ENCODE measurements around the gene SRP9. TPM values are rescaled to one million over a fixed set of nuclear protein-coding genes. Genes with fewer than 3 reads are reported as not detected.
A peak's percentile ranks its signal among the peaks of the same experiment; 100 is the strongest.

SRP9 gene
- total RNA-seq, 1 donor from 2014 or later: 200 TPM

DNA sequence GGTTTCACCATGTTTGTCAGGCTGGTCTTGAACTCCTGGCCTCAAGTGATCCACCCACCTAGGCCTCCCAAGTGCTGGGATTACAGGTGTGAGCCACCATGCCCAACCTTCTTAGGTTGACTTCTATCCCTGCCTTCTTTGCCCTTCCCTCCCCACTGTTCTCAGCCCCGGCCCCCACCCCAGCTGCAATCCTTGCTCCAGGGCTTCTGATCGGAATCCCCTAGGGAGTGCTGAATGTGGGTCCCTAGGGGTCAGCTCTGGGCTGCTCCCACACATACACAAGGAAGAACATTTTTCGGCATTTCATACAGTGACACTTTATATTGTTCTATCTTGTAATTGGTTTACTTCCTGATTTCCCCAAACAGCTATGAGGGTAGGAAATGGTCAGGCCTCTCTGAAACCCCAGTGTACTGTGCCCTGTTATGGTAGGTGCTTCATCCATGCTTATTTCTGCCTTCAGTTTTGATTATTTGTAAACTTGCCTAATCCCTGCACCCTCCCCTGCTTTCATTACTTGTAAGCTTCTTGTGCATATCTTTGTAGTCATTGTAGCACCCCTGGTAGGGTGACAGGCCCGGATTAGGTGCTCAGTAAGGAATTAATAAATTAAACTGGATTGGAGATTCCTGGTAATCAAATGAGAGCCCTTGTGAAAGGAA lies 5.8 kb upstream of the SRP9 start:
- DNase-seq (ENCODE audit: low spot score): no peak
- H3K4me3 Mint-ChIP-seq (ENCODE audit: unreplicated experiment): no peak overlapping the region
- no peaks in the 10 kb centered on the region for H3K36me3 Mint-ChIP-seq (ENCODE audit: low read depth)
- H3K27ac Mint-ChIP-seq (ENCODE audit: unreplicated experiment): peak overlapping the region; percentile 71
- no peaks in the 10 kb centered on the region for H3K9me3 Mint-ChIP-seq (ENCODE audit: low read depth)
- TF ChIP-seq, protein P1, sequence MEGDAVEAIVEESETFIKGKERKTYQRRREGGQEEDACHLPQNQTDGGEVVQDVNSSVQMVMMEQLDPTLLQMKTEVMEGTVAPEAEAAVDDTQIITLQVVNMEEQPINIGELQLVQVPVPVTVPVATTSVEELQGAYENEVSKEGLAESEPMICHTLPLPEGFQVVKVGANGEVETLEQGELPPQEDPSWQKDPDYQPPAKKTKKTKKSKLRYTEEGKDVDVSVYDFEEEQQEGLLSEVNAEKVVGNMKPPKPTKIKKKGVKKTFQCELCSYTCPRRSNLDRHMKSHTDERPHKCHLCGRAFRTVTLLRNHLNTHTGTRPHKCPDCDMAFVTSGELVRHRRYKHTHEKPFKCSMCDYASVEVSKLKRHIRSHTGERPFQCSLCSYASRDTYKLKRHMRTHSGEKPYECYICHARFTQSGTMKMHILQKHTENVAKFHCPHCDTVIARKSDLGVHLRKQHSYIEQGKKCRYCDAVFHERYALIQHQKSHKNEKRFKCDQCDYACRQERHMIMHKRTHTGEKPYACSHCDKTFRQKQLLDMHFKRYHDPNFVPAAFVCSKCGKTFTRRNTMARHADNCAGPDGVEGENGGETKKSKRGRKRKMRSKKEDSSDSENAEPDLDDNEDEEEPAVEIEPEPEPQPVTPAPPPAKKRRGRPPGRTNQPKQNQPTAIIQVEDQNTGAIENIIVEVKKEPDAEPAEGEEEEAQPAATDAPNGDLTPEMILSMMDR (IDR thresholded peaks at IDR 0.05): no peak
- no peaks in the 10 kb centered on the region for H3K27me3 Mint-ChIP-seq (ENCODE audit: low read depth)
- peaks cover 63% of the 10 kb centered on the region for H3K4me1 Mint-ChIP-seq (ENCODE audit: low read depth)

DNA sequence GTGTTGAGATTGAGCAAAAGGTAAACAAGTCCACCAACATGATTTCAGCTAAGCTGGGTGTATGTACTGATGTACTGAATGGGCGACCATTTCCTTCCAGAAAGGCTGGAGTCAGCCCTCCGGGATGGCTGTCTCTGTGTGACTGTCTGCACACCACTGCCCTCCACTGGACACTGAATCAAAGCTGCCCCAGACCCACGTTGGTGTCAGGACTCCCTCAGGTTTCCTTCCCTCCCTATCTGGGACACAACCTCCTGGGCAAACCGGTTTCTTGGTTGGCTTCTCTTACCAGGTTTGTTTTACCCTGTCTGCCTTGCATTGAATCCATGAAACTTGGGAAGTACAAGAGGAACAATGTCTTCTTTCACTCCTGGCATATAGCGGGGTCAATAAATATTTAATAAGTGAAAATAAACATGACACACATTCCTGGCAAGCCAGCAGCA lies 5.3 kb upstream of the SRP9 start:
- H3K27ac Mint-ChIP-seq (ENCODE audit: unreplicated experiment): peak overlapping the region; percentile 77
- no peak for DNase-seq (ENCODE audit: low spot score)
- no peaks in the 10 kb centered on the region for H3K9me3 Mint-ChIP-seq (ENCODE audit: low read depth)

DNA sequence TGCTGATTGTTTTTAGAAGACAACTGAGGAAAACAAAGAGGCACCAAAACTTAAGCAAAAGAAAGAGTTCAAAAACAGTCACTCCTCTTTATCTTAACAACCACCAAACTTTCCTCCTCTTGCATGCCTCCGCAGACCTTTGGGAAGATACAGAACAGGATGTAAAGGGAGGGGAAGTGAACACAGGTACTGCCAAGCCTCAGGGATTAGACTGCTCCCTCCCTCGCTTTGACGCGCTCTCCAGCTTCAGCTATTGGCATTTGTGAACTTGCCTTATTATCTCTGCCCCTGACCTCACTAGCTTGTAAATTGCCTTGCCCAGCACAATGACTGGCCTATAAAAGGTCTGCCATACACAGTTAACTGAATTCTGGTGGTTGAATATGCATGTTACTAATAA lies 4.8 kb upstream of the SRP9 start:
- Mint-ChIP-seq H3K9me3 (ENCODE audit: low read depth) (no peaks in the 10 kb centered on the region), H3K27me3 (ENCODE audit: low read depth) (no peaks in the 10 kb centered on the region), H3K36me3 (ENCODE audit: low read depth) (no peaks in the 10 kb centered on the region), H3K4me1 (ENCODE audit: low read depth) (peaks cover 52% of the 10 kb centered on the region), H3K27ac (ENCODE audit: unreplicated experiment) (peak overlapping the region; percentile 77), H3K4me3 (ENCODE audit: unreplicated experiment) (no peak overlapping the region)
- DNase-seq (ENCODE audit: low spot score): no peak
- TF ChIP-seq, protein P1 (IDR thresholded peaks at IDR 0.05): no peak

More for the DNA sequence above, 5.3 kb upstream of the SRP9 start:
- no peaks in the 10 kb centered on the region for H3K27me3 Mint-ChIP-seq (ENCODE audit: low read depth)
- H3K36me3 Mint-ChIP-seq (ENCODE audit: low read depth): no peaks in the 10 kb centered on the region
- TF ChIP-seq, protein P1 (IDR thresholded peaks at IDR 0.05): peak; percentile 98
- peaks cover 57% of the 10 kb centered on the region for H3K4me1 Mint-ChIP-seq (ENCODE audit: low read depth)
- no peak overlapping the region for H3K4me3 Mint-ChIP-seq (ENCODE audit: unreplicated experiment)

DNA sequence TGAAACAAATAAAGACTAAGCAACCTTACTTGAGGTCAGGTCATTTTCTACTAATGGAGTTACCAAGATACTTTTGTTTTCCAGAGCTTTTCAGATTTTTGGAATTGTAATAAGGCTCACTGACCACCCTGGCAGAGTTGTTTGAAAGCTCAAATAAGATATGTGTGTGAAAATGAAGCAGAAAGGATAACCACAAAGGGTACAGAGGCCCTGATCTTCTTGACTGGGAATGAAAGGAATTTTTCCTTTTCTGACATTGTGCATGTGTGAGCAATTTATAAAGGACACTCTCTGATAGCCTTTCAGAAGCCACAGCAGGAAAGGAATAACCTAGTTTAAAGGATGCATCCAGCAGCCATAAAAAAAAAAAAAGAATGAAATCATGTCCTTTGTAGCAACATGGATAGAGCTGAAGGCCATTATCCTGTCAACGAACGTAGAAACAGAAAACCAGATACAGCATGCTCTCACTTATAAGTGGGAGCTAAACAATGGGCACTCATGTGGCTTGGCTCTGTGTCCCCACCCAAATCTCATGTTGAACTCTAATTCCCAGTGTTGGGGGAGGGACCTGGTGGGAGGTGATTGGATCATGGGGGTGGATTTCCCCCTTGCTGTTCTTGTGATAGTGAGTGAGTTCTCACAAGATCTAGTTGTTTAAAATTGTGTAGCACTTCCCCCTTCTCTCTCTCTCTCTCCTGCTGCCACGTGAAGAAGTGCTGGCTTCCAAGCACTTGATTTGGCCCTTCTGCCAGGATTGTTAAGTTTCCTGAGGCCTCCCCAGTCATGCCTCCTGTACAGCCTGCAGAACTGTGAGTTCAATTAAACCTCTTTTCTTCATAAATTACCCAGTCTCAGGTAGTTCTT lies 3.1 kb upstream of the SRP9 start:
- no peaks in the 10 kb centered on the region for H3K36me3 Mint-ChIP-seq (ENCODE audit: low read depth)
- TF ChIP-seq, protein P1 (IDR thresholded peaks at IDR 0.05): no peak
- no peak for DNase-seq (ENCODE audit: low spot score)
- peak overlapping the region; percentile 84 for H3K27ac Mint-ChIP-seq (ENCODE audit: unreplicated experiment)
- no peaks in the 10 kb centered on the region for H3K9me3 Mint-ChIP-seq (ENCODE audit: low read depth)
- H3K4me3 Mint-ChIP-seq (ENCODE audit: unreplicated experiment): no peak overlapping the region
- H3K27me3 Mint-ChIP-seq (ENCODE audit: low read depth): no peaks in the 10 kb centered on the region
- H3K4me1 Mint-ChIP-seq (ENCODE audit: low read depth): peaks cover 47% of the 10 kb centered on the region

DNA sequence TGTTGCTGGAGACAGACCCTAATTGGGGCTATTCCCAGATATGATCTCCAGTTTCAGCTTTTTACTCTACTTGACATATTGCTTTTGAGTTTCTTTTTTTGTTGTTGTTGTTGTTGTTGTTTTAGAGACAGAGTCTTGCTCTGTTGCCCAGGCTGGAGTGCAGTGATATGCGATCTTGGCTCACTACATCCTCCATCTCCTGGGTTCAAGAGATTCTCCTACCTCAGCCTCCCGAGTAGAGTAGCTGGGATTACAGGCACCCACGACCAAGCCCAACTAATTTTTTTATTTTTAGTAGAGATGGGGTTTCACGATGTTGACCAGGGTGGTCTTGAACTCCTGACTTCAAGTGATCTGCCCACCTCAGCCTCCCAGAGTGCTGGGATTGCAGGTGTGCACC lies 1.3 kb upstream of the SRP9 start:
- no peaks in the 10 kb centered on the region for H3K9me3 Mint-ChIP-seq (ENCODE audit: low read depth)
- H3K27ac Mint-ChIP-seq (ENCODE audit: unreplicated experiment): no peak overlapping the region
- no peak overlapping the region for H3K4me3 Mint-ChIP-seq (ENCODE audit: unreplicated experiment)
- no peak for DNase-seq (ENCODE audit: low spot score)
- peaks cover 57% of the 10 kb centered on the region for H3K4me1 Mint-ChIP-seq (ENCODE audit: low read depth)
- TF ChIP-seq, protein P1 (IDR thresholded peaks at IDR 0.05): no peak
- H3K36me3 Mint-ChIP-seq (ENCODE audit: low read depth): no peaks in the 10 kb centered on the region
- H3K27me3 Mint-ChIP-seq (ENCODE audit: low read depth): no peaks in the 10 kb centered on the region

Data from chondrocyte (in vitro differentiated cells).